Measurements from ENCODE around the gene LIN9. TPM values are rescaled to one million over a fixed set of nuclear protein-coding genes. Genes with fewer than 3 reads are reported as not detected.

LIN9 gene
- total RNA-seq (ENCODE audit: low replicate concordance): 0.82 and 3.1 TPM in 2 replicates

GRCh38 chr1:226308723-226309397 is at the start of gene LIN9:
TSS of gene LIN9 (minus strand) at chr1:226309164. CDS start at chr1:226309139, 25 bp downstream.

GRCh38 chr1:226223157-226223785 is 85.7 kb downstream of the LIN9 start, which contains the start of gene MIXL1:
TSS of gene MIXL1 (plus strand) at chr1:226223664. CDS start at chr1:226223682, 18 bp downstream.

GRCh38 chr1:226186124-226187018 is 122.6 kb downstream of the LIN9 start, which contains the start of gene ACBD3:
TSS of gene ACBD3 (minus strand) at chr1:226186741. CDS start at chr1:226186675, 66 bp downstream.

Other genes starting within 250 kb of the LIN9 start
- gene H3-3A, start 246.4 kb downstream of the LIN9 start, total RNA-seq (ENCODE audit: low replicate concordance): 46.7 and 189 TPM in 2 replicates
- 59.8 and 79.6 TPM in 2 replicates for gene ACBD3, start 122.4 kb downstream of the LIN9 start, total RNA-seq (ENCODE audit: low replicate concordance)
- not detected in 2 replicates for gene MIXL1, start 85.5 kb downstream of the LIN9 start, total RNA-seq (ENCODE audit: low replicate concordance)
- 75.8 and 95.9 TPM in 2 replicates for gene PARP1, start 98.9 kb upstream of the LIN9 start, total RNA-seq (ENCODE audit: low replicate concordance)
- gene STUM, start 239.6 kb upstream of the LIN9 start, total RNA-seq (ENCODE audit: low replicate concordance): 0.23 TPM in 1 of 2 replicates, not detected in the other